PC-3 (cell line): ENCODE results near the gene TBC1D32. TPM values are rescaled to one million over a fixed set of nuclear protein-coding genes. Genes with fewer than 3 reads are reported as not detected.

Experiments
- ATAC-seq: fragments of 200-7000 bp; cut with Tn5 transposase; 2 replicates; pipeline ENCODE4 v1.9.1; 2020; ENCODE audit warnings: mild to moderate bottlenecking, moderate library complexity
- BruUV-seq: library from RNA; stranded (reverse); fragments of 400-500 nt; replicated peaks from 2 replicates; lab custom pipeline; 2021; lab: Mats Ljungman, UMichigan
- CTCF ChIA-PET: fragments of 300-600 bp; sonication (Branson Sonifier 250); formaldehyde crosslinking; loops from one replicate; lab custom pipeline; 2022; ENCODE audit warnings: antibody characterized with exemption; lab: Charles Lee
- POLR2A ChIA-PET: fragments of 300-600 bp; sonication (Branson Sonifier 250); formaldehyde crosslinking; loops from one replicate; lab custom pipeline; 2022; ENCODE audit warnings: antibody characterized with exemption; ENCODE audit not compliant: unreplicated experiment; lab: Charles Lee
- DNase-seq: peaks from one replicate; pipeline ENCODE4 v3.0.0-alpha.2; 2015
- H2AFZ ChIP-seq: fragments of 300-600 bp; sonication (generic); 2 replicates; pipeline ENCODE4 v1.6.0; 2016; ENCODE audit warnings: antibody characterized with exemption, low read length
- H3F3A ChIP-seq: fragments of 300-600 bp; sonication (generic); one replicate; pipeline ENCODE4 v1.6.0; 2017; ENCODE audit warnings: antibody characterized with exemption, low read length, control low read depth, mild to moderate bottlenecking; ENCODE audit not compliant: unreplicated experiment
- H3K27ac ChIP-seq: fragments of 300-600 bp; sonication (generic); 2 replicates; pipeline ENCODE4 v1.5.1; 2016; ENCODE audit warnings: mild to moderate bottlenecking, low read length
- H3K27me3 ChIP-seq: fragments of 300-600 bp; sonication (generic); 2 replicates; pipeline ENCODE4 v1.6.1; 2016; ENCODE audit warnings: low read length, mixed read lengths
- H3K36me3 ChIP-seq: fragments of 300-600 bp; sonication (generic); 2 replicates; pipeline ENCODE4 v1.6.1; 2016; ENCODE audit warnings: low read depth, mixed run types, low read length, mixed read lengths
- H3K4me1 ChIP-seq: fragments of 300-600 bp; sonication (generic); 2 replicates; pipeline ENCODE4 v1.5.1; 2016; ENCODE audit warnings: low read length; ENCODE audit not compliant: insufficient read depth
- H3K4me2 ChIP-seq: fragments of 300-600 bp; sonication (generic); 2 replicates; pipeline ENCODE4 v1.6.0; 2016; ENCODE audit warnings: low read length
- H3K4me3 ChIP-seq: fragments of 300-600 bp; sonication (generic); 2 replicates; pipeline ENCODE4 v1.5.1; 2016; ENCODE audit warnings: mild to moderate bottlenecking, low read length, mixed read lengths
- H3K79me2 ChIP-seq: fragments of 300-600 bp; sonication (generic); 2 replicates; pipeline ENCODE4 v1.6.1; 2017; ENCODE audit warnings: low read length, mixed read lengths
- H3K9ac ChIP-seq: fragments of 300-600 bp; sonication (generic); 2 replicates; pipeline ENCODE4 v1.6.0; 2016; ENCODE audit warnings: mild to moderate bottlenecking, low read length
- H3K9me2 ChIP-seq: fragments of 300-600 bp; sonication (generic); replicated peaks from 2 replicates; pipeline ENCODE4 v1.6.1; 2016; ENCODE audit warnings: mixed run types, low read length, mixed read lengths
- H3K9me3 ChIP-seq: fragments of 300-600 bp; sonication (generic); 2 replicates; pipeline ENCODE4 v1.6.1; 2016; ENCODE audit warnings: low read length, mixed read lengths
- H4K20me1 ChIP-seq: fragments of 300-600 bp; sonication (generic); 2 replicates; pipeline ENCODE4 v1.6.1; 2016; ENCODE audit warnings: low read length, mixed read lengths
- CTCF ChIP-seq: fragments of 300-600 bp; sonication (generic); conservative IDR thresholded peaks from 2 replicates; pipeline ENCODE4 v1.5.1; 2017; ENCODE audit warnings: antibody characterized with exemption, low read depth, mild to moderate bottlenecking, low read length
- EZH2 ChIP-seq: fragments of 300-600 bp; sonication (generic); IDR thresholded peaks from one replicate; pipeline ENCODE4 v1.6.1; 2017; ENCODE audit warnings: antibody characterized with exemption, mild to moderate bottlenecking, low read length; ENCODE audit not compliant: unreplicated experiment
- EZH2phosphoT487 ChIP-seq: fragments of 300-600 bp; sonication (generic); IDR thresholded peaks from 2 replicates; pipeline ENCODE4 v1.6.1; 2018; ENCODE audit warnings: mild to moderate bottlenecking, antibody characterized with exemption, low read length, borderline replicate concordance
- intact Hi-C: fragments of 100-400 bp; cut with micrococcal nuclease; formaldehyde crosslinking; loops from 2 replicates; pipeline ENCODE4 v1.9.0; 2023
- total RNA-seq: library from RNA; depleted of rRNA; stranded (reverse); fragments of >200 nt; gene quantifications from 2 replicates; pipeline ENCODE4 v1.2.3, GENCODE V29; 2014

TBC1D32 gene
- total RNA-seq, 1 experiment from 2014 or later: 2.7 TPM

- Histone ChIP-seq H3K79me2 (no peaks in the 10 kb centered on the region), H3K9me2 (no peaks in the 10 kb centered on the region), H3F3A (no peaks in the 10 kb centered on the region), H3K4me3 (no peak overlapping the region), H3K9me3 (no peaks in the 10 kb centered on the region), H3K27ac (no peak overlapping the region), H4K20me1 (no peaks in the 10 kb centered on the region), H2AFZ (no peak overlapping the region), H3K9ac (no peak overlapping the region), H3K4me1 (no peaks in the 10 kb centered on the region), H3K4me2 (no peak overlapping the region), H3K36me3 (no peaks in the 10 kb centered on the region), H3K27me3 (no peaks in the 10 kb centered on the region)
- no TSS peak for BruUV-seq
- POLR2A ChIA-PET: no interaction called here
- no peak for ATAC-seq
- CTCF ChIA-PET: no interaction called here
- intact Hi-C loops: no loop called here
- no peak for TF ChIP-seq EZH2
- peak; percentile 50 for TF ChIP-seq CTCF
- DNase-seq: peak; percentile 18
These were observed 20.5 kb upstream of the TBC1D32 start for GRCh38 chr6:121354764-121355163.

GRCh38 chr6:121352941-121353340 is 18.7 kb upstream of the TBC1D32 start:
- intact Hi-C loops: no loop called here
- Histone ChIP-seq H3F3A (no peaks in the 10 kb centered on the region), H3K27me3 (no peaks in the 10 kb centered on the region), H3K9ac (no peak overlapping the region), H3K9me2 (no peaks in the 10 kb centered on the region), H3K4me2 (no peak overlapping the region), H3K36me3 (no peaks in the 10 kb centered on the region), H4K20me1 (no peaks in the 10 kb centered on the region), H3K79me2 (no peaks in the 10 kb centered on the region), H3K9me3 (no peaks in the 10 kb centered on the region), H3K4me1 (no peaks in the 10 kb centered on the region), H3K4me3 (no peak overlapping the region), H3K27ac (no peak overlapping the region), H2AFZ (no peak overlapping the region)
- no TSS peak for BruUV-seq
- TF ChIP-seq EZH2phosphoT487 (no peak), CTCF (no peak), EZH2 (no peak)
- ChIA-PET CTCF (no interaction called here), POLR2A (no interaction called here)
- ATAC-seq: peak; percentile 15; the same call in 1 of the 2 replicates
- DNase-seq: peak; percentile 9

GRCh38 chr6:121351916-121352315 is 17.6 kb upstream of the TBC1D32 start:
- Histone ChIP-seq H3K27ac (no peak overlapping the region), H4K20me1 (no peaks in the 10 kb centered on the region), H3K9me2 (no peaks in the 10 kb centered on the region), H3K9me3 (no peaks in the 10 kb centered on the region), H3K9ac (no peak overlapping the region), H3K27me3 (no peaks in the 10 kb centered on the region), H3K4me2 (no peak overlapping the region), H3K79me2 (no peaks in the 10 kb centered on the region), H3K4me1 (no peaks in the 10 kb centered on the region), H3K4me3 (no peak overlapping the region), H3F3A (no peaks in the 10 kb centered on the region), H3K36me3 (no peaks in the 10 kb centered on the region), H2AFZ (no peak overlapping the region)
- ATAC-seq (no peak), DNase-seq (no peak)
- intact Hi-C loops: no loop called here
- ChIA-PET CTCF (interaction anchor here (0.7 kb wide), 1 partner anchor 256 kb away, joined by 3 read pairs; no protein-coding TSS in a partner anchor), POLR2A (no interaction called here)
- TF ChIP-seq CTCF (no peak), EZH2phosphoT487 (no peak), EZH2 (no peak)
- BruUV-seq: no TSS peak
